ENCODE data around the gene UBAC2. TPM values are rescaled to one million over a fixed set of nuclear protein-coding genes. Genes with fewer than 3 reads are reported as not detected.

Gene UBAC2
- total and polyA plus RNA-seq, 11 donors = 32.6 to 66.9 (median 48.5) TPM

DNA sequence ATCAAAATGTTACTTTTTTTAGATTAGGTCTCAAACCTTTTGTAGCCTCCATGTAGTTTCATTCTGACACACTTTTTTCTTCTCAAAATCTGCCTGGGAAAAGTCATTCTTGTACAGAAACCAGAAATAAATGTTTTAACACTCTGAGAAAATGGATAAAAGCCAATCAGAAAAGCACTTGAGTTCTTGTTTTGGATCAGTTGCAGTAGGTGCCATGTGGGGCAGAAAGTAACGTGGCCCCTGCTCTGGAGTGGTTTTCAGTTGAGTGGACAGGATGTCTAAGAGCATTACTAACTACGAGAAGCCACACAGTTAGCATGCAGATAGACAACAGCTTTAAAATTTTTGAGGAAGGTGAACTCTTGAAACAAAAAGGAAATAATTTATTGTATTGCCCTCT, 87.4 kb downstream of the UBAC2 start:
- TF ChIP-seq, protein P1, sequence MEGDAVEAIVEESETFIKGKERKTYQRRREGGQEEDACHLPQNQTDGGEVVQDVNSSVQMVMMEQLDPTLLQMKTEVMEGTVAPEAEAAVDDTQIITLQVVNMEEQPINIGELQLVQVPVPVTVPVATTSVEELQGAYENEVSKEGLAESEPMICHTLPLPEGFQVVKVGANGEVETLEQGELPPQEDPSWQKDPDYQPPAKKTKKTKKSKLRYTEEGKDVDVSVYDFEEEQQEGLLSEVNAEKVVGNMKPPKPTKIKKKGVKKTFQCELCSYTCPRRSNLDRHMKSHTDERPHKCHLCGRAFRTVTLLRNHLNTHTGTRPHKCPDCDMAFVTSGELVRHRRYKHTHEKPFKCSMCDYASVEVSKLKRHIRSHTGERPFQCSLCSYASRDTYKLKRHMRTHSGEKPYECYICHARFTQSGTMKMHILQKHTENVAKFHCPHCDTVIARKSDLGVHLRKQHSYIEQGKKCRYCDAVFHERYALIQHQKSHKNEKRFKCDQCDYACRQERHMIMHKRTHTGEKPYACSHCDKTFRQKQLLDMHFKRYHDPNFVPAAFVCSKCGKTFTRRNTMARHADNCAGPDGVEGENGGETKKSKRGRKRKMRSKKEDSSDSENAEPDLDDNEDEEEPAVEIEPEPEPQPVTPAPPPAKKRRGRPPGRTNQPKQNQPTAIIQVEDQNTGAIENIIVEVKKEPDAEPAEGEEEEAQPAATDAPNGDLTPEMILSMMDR (IDR thresholded peaks at IDR 0.05) = no peak
- no peak for TF ChIP-seq POLR2A (IDR thresholded peaks at IDR 0.05)
- 40 to 48% (median 44%) methylated on average over 2 of the region's 2 CpGs for WGBS, 4 donors
- peak overlapping the region in 7 of 12 donors; percentile 12 to 74 (median 35) for H3K27ac ChIP-seq
- ATAC-seq (peak in 3 of 4 donors; percentile 35 to 61 (median 47)), DNase-seq (no peak)
- H3K9me3 ChIP-seq = no peaks in the 10 kb centered on the region
- H3K4me1 ChIP-seq = peaks cover 0 to 75% (median 32%) of the 10 kb centered on the region in 12 donors
- intact Hi-C loops (cut with DNase I) = loop anchor here in 1 of 10 donors (10.0 kb wide), 1 partner anchor 97 kb away; no protein-coding TSS in a partner anchor
- no peaks in the 10 kb centered on the region for H3K27me3 ChIP-seq
- no peak overlapping the region for H3K4me3 ChIP-seq
- H3K36me3 ChIP-seq = peaks cover 0 to 5% (median 0%) of the 10 kb centered on the region in 9 donors

DNA sequence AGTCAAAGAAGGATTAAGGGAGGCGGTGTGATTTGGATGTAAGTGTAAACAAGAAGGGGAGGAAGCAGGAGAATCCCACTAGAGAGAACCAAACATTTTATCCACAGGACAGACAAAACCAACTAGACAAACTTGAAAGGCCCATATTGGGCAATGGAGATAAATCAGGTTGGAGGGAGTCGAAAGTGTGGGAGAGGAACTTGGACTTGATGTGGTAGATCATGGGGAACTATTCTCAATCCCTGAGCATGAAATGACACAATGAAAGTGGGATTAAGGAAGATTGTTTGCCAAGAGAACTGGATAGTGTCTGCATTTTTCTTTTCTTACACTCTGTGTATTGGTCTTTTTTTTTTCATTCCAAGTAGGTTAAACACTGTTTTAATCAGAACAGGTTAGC, 88.6 kb downstream of the UBAC2 start:
- Histone ChIP-seq H3K4me1 (peaks cover 0 to 75% (median 31%) of the 10 kb centered on the region in 12 donors), H3K9me3 (no peaks in the 10 kb centered on the region), H3K4me3 (no peak overlapping the region), H3K36me3 (peaks cover 0 to 5% (median 0%) of the 10 kb centered on the region in 9 donors), H3K27me3 (no peaks in the 10 kb centered on the region), H3K27ac (peak overlapping the region in 1 of 12 donors; percentile 74)
- TF ChIP-seq, protein P1 (IDR thresholded peaks at IDR 0.05) = no peak
- TF ChIP-seq POLR2A (IDR thresholded peaks at IDR 0.05) = no peak
- no peak for DNase-seq
- 90 to 98% (median 97%) methylated on average over 2 of the region's 2 CpGs for WGBS, 4 donors
- no peak for ATAC-seq
- intact Hi-C loops (cut with DNase I) = loop anchor here in 1 of 10 donors (10.0 kb wide), 1 partner anchor 96 kb away; no protein-coding TSS in a partner anchor

- Histone ChIP-seq H3K27me3 (no peaks in the 10 kb centered on the region), H3K4me3 (no peak overlapping the region), H3K4me1 (peaks cover 0 to 73% (median 30%) of the 10 kb centered on the region in 12 donors), H3K9me3 (no peaks in the 10 kb centered on the region), H3K36me3 (peaks cover 0 to 5% (median 0%) of the 10 kb centered on the region in 9 donors), H3K27ac (peak overlapping the region in 1 of 12 donors; percentile 74)
- TF ChIP-seq POLR2A (IDR thresholded peaks at IDR 0.05) = no peak
- ATAC-seq = no peak
- intact Hi-C loops (cut with DNase I) = loop anchor here in 1 of 10 donors (10.0 kb wide), 1 partner anchor 95 kb away; no protein-coding TSS in a partner anchor
- DNase-seq = no peak
- WGBS, 4 donors = 90 to 94% (median 92%) methylated on average over 7 of the region's 7 CpGs
These were observed 89.2 kb downstream of the UBAC2 start for GRCh38 chr13:99289674-99290337.

DNA sequence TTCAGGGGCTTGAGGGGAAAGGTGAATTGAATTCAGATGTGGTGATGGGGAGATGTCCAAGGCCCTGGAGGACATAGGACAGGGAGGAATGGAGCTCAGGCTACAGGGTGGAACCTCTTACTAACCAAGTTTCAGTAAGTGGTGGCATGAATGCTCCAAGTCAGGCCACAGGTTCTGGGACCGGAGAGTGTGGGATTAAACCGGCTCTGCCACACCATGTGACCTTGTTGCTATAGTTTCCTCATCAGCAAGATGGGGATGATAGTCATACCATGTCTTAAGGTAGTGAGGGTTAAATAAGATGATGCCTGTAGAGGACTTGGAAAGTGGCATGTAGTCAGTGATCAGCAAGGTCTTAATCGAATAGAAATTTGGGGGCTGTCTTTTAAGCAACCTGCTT, 90.2 kb downstream of the UBAC2 start:
- ATAC-seq (no peak), DNase-seq (no peak)
- H3K27ac ChIP-seq = no peak overlapping the region
- peaks cover 0 to 73% (median 21%) of the 10 kb centered on the region in 12 donors for H3K4me1 ChIP-seq
- 79 to 85% (median 82%) methylated on average over 3 of the region's 3 CpGs for WGBS, 4 donors
- H3K36me3 ChIP-seq = peaks cover 0 to 7% (median 0%) of the 10 kb centered on the region in 9 donors
- H3K4me3 ChIP-seq = no peak overlapping the region
- H3K27me3 ChIP-seq = no peaks in the 10 kb centered on the region
- intact Hi-C loops (cut with DNase I) = no loop called here
- no peak for TF ChIP-seq POLR2A (IDR thresholded peaks at IDR 0.05)
- TF ChIP-seq, protein P1 (IDR thresholded peaks at IDR 0.05) = no peak
- H3K9me3 ChIP-seq = no peaks in the 10 kb centered on the region

Measured in heart left ventricle (tissue), 16 donors.